Vagina (tissue), 2 donors: ENCODE results near the gene CSTF3. TPM values are rescaled to one million over a fixed set of nuclear protein-coding genes. Genes with fewer than 3 reads are reported as not detected.

Source experiments
- DNase-seq, 2 donors: peaks; one replicate each; pipeline ENCODE4 v3.0.0-alpha.2; 2017; ENCODE audit errors: extremely low spot score in 2 of 2
- H3K27ac ChIP-seq: fragments of 200-600 bp; sonication (generic); one replicate; pipeline ENCODE4 v1.5.1; 2019
- H3K27me3 ChIP-seq: fragments of 200-600 bp; sonication (generic); one replicate; pipeline ENCODE4 v1.5.1; 2019
- H3K36me3 ChIP-seq, 2 donors: fragments of 200-600 bp; sonication (generic); one replicate each; pipeline ENCODE4 v1.5.1; 2017 to 2019
- H3K4me1 ChIP-seq: fragments of 200-600 bp; sonication (generic); one replicate; pipeline ENCODE4 v1.5.1; 2019
- H3K4me3 ChIP-seq, 2 donors: fragments of 200-600 bp; sonication (generic); 1 replicate in 1 of 2; 2 replicates in 1 of 2; pipeline ENCODE4 v1.5.1; 2016 to 2019
- H3K9me3 ChIP-seq: fragments of 200-600 bp; sonication (generic); one replicate; pipeline ENCODE4 v1.5.1; 2019
- CTCF ChIP-seq, 3 experiments: fragments of 450-650 bp in 2 of 3; fragments of 200-600 bp in 1 of 3; sonication (generic) in 1 of 3; IDR thresholded peaks; one replicate each; pipeline ENCODE4 v1.5.1; 2017 to 2019; ENCODE audit warnings: antibody characterized with exemption in 3 of 3, mild to moderate bottlenecking in 2 of 3, moderate library complexity in 2 of 3
- POLR2A ChIP-seq, 2 donors: fragments of 450-650 bp; IDR thresholded peaks; one replicate each; pipeline ENCODE4 v1.6.1; 2017; ENCODE audit warnings: antibody characterized with exemption in 2 of 2, mild to moderate bottlenecking in 2 of 2, moderate library complexity in 2 of 2
- POLR2AphosphoS5 ChIP-seq, 2 donors: sonication (generic); formaldehyde crosslinking; IDR thresholded peaks; one replicate each; pipeline ENCODE4 v1.9.0; 2017; ENCODE audit warnings: antibody characterized with exemption in 2 of 2, mild to moderate bottlenecking in 2 of 2, low read depth in 1 of 2; ENCODE audit not compliant: insufficient read depth in 1 of 2
- intact Hi-C: fragments of 100-400 bp; cut with DNase I; formaldehyde crosslinking; loops from one replicate; pipeline ENCODE4 v1.15.1; 2023
- small RNA-seq: library from RNA; depleted of rRNA; stranded (forward); fragments of <200 nt; gene quantifications from one replicate; pipeline ENCODE3, GENCODE V24; 2016
- total RNA-seq: library from RNA; depleted of rRNA; stranded (reverse); fragments of >200 nt; gene quantifications from one replicate; pipeline ENCODE4 v1.2.3, GENCODE V29; 2016

The CSTF3 gene
- total RNA-seq, 1 donor from 2014 or later: 13.3 TPM

- TF ChIP-seq POLR2AphosphoS5 (IDR thresholded peaks at IDR 0.05; ENCODE audit: insufficient read depth in 1 of 2, low read depth in 1 of 2) (no peak), CTCF (IDR thresholded peaks at IDR 0.05) (no peak), POLR2A (IDR thresholded peaks at IDR 0.05) (no peak)
- intact Hi-C loops: no loop called here
- Histone ChIP-seq H3K4me1 (peaks cover under 1% of the 10 kb centered on the region), H3K27ac (no peak overlapping the region), H3K27me3 (no peaks in the 10 kb centered on the region), H3K9me3 (no peaks in the 10 kb centered on the region), H3K36me3 (no peaks in the 10 kb centered on the region), H3K4me3 (no peak overlapping the region)
- DNase-seq: no peak
Measured at GRCh38 chr11:33035011-33035410, 126.3 kb downstream of the CSTF3 start.

Small RNA genes lying within 50 kb of the gene (small RNA-seq; reads per million reads assigned to genes)
- gene RF00019: not detected

Other genes with a start within 250 kb of the CSTF3 start
- 2.5 TPM for gene DEPDC7, start 145.6 kb downstream of the CSTF3 start, total RNA-seq
- 28.7 TPM for gene TCP11L1, start 121.9 kb downstream of the CSTF3 start, total RNA-seq
- gene HIPK3, start 95.9 kb upstream of the CSTF3 start, total RNA-seq: 166 TPM
- 0.25 TPM for gene KIAA1549L, start 214.6 kb upstream of the CSTF3 start, total RNA-seq